ENCODE results near the gene APOC1. TPM values are rescaled to one million over a fixed set of nuclear protein-coding genes. Genes with fewer than 3 reads are reported as not detected.

The APOC1 gene
- total and polyA plus RNA-seq, 3 donors from 2014 or later: 9.4 to 43.9 (median 42.9) TPM

DNA sequence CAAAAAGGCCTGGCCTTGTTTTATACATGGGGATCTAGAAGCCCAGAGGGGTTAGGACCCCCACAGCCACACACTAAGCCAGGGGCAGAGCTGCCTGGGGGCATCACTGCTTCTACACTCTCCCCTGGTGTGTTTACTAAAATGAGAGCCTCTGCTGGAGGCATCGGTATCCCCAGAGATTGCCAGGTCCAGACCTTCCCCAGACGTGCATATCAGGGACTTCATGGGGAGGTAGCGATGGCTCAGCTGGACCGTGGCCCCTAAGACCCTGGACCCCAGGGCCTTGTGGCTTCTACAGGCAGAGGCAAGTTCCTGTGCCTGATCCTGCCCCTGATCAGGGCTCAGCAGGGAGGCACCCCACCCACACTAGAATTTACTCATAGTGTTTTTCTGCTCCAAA is 54.3 kb downstream of the APOC1 start:
- Histone ChIP-seq H3K4me3 (no peak overlapping the region), H3K9me3 (no peaks in the 10 kb centered on the region), H3K27me3 (no peaks in the 10 kb centered on the region), H3K27ac (no peak overlapping the region), H3K36me3 (ENCODE audit: low read depth, missing control alignments) (no peaks in the 10 kb centered on the region), H3K4me1 (no peaks in the 10 kb centered on the region)
- DNase-seq: no peak
- intact Hi-C loops (cut with DNase I; ENCODE audit: low total_unique reads): no loop called here
- WGBS, 2 donors: 80 to 92% methylated on average over 3 to 4 of the region's 4 CpGs
- TF ChIP-seq, protein P1, sequence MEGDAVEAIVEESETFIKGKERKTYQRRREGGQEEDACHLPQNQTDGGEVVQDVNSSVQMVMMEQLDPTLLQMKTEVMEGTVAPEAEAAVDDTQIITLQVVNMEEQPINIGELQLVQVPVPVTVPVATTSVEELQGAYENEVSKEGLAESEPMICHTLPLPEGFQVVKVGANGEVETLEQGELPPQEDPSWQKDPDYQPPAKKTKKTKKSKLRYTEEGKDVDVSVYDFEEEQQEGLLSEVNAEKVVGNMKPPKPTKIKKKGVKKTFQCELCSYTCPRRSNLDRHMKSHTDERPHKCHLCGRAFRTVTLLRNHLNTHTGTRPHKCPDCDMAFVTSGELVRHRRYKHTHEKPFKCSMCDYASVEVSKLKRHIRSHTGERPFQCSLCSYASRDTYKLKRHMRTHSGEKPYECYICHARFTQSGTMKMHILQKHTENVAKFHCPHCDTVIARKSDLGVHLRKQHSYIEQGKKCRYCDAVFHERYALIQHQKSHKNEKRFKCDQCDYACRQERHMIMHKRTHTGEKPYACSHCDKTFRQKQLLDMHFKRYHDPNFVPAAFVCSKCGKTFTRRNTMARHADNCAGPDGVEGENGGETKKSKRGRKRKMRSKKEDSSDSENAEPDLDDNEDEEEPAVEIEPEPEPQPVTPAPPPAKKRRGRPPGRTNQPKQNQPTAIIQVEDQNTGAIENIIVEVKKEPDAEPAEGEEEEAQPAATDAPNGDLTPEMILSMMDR (IDR thresholded peaks at IDR 0.05): no peak
- no peak for TF ChIP-seq POLR2A (IDR thresholded peaks at IDR 0.05)

Other genes with a start within 250 kb of the APOC1 start
- gene CEACAM19, start 243.1 kb upstream of the APOC1 start, total RNA-seq: 10 to 100 TPM in 1 of 2 donors, 1 to 10 TPM in 1; 9.9 to 11.2 TPM
- 14.7 TPM for gene CEACAM19, start 243.1 kb upstream of the APOC1 start, polyA plus RNA-seq (ENCODE audit: insufficient read depth, low read depth, low replicate concordance)
- under 1 TPM in 1 of 2 donors, not detected in 1; 0.50 TPM for gene CEACAM16, start 215.5 kb upstream of the APOC1 start, total RNA-seq
- gene CEACAM16, start 215.5 kb upstream of the APOC1 start, polyA plus RNA-seq (ENCODE audit: insufficient read depth, low read depth, low replicate concordance): not detected
- gene BCL3, start 165.9 kb upstream of the APOC1 start, total RNA-seq: 10 to 100 TPM; 31.7 to 38.1 TPM
- 15.5 TPM for gene BCL3, start 165.9 kb upstream of the APOC1 start, polyA plus RNA-seq (ENCODE audit: insufficient read depth, low read depth, low replicate concordance)
- 1 to 10 TPM; 4.9 to 6.9 TPM for gene CBLC, start 136.7 kb upstream of the APOC1 start, total RNA-seq
- gene CBLC, start 136.7 kb upstream of the APOC1 start, polyA plus RNA-seq (ENCODE audit: insufficient read depth, low read depth, low replicate concordance): 1.9 TPM
- 100 to 1,000 TPM in 1 of 2 donors, 10 to 100 TPM in 1; 67.8 to 128 TPM for gene BCAM, start 105.5 kb upstream of the APOC1 start, total RNA-seq
- 113 TPM for gene BCAM, start 105.5 kb upstream of the APOC1 start, polyA plus RNA-seq (ENCODE audit: insufficient read depth, low read depth, low replicate concordance)
- 100 to 1,000 TPM; 268 to 278 TPM for gene NECTIN2, start 68.3 kb upstream of the APOC1 start, total RNA-seq
- 158 TPM for gene NECTIN2, start 68.3 kb upstream of the APOC1 start, polyA plus RNA-seq (ENCODE audit: insufficient read depth, low read depth, low replicate concordance)
- gene TOMM40, start 23.4 kb upstream of the APOC1 start, total RNA-seq: 10 to 100 TPM; 54.7 to 67.3 TPM
- gene TOMM40, start 23.4 kb upstream of the APOC1 start, polyA plus RNA-seq (ENCODE audit: insufficient read depth, low read depth, low replicate concordance): 43.1 TPM
- gene APOE, start 8.8 kb upstream of the APOC1 start, total RNA-seq: 100 to 1,000 TPM; 215 to 494 TPM
- 185 TPM for gene APOE, start 8.8 kb upstream of the APOC1 start, polyA plus RNA-seq (ENCODE audit: insufficient read depth, low read depth, low replicate concordance)
- not detected for gene APOC4, start 27.6 kb downstream of the APOC1 start, total RNA-seq
- not detected for gene APOC4, start 27.6 kb downstream of the APOC1 start, polyA plus RNA-seq (ENCODE audit: insufficient read depth, low read depth, low replicate concordance)
- 1 to 10 TPM; 1.1 to 1.2 TPM for gene APOC2, start 31.4 kb downstream of the APOC1 start, total RNA-seq
- 2.9 TPM for gene APOC2, start 31.4 kb downstream of the APOC1 start, polyA plus RNA-seq (ENCODE audit: insufficient read depth, low read depth, low replicate concordance)
- 100 to 1,000 TPM; 198 to 204 TPM for gene CLPTM1, start 40.8 kb downstream of the APOC1 start, total RNA-seq
- gene CLPTM1, start 40.8 kb downstream of the APOC1 start, polyA plus RNA-seq (ENCODE audit: insufficient read depth, low read depth, low replicate concordance): 179 TPM
- 1 to 10 TPM; 9.1 to 9.7 TPM for gene RELB, start 86.9 kb downstream of the APOC1 start, total RNA-seq
- gene RELB, start 86.9 kb downstream of the APOC1 start, polyA plus RNA-seq (ENCODE audit: insufficient read depth, low read depth, low replicate concordance): 10.1 TPM
- gene CLASRP, start 124.4 kb downstream of the APOC1 start, total RNA-seq: 100 to 1,000 TPM; 113 to 132 TPM
- 76.1 TPM for gene CLASRP, start 124.4 kb downstream of the APOC1 start, polyA plus RNA-seq (ENCODE audit: insufficient read depth, low read depth, low replicate concordance)
- 1 to 10 TPM; 5.8 to 6.7 TPM for gene ZNF296, start 161.9 kb downstream of the APOC1 start, total RNA-seq
- 3.0 TPM for gene ZNF296, start 161.9 kb downstream of the APOC1 start, polyA plus RNA-seq (ENCODE audit: insufficient read depth, low read depth, low replicate concordance)
- gene GEMIN7, start 164.7 kb downstream of the APOC1 start, total RNA-seq: 10 to 100 TPM in 1 of 2 donors, 1 to 10 TPM in 1; 7.6 to 13.5 TPM
- gene GEMIN7, start 164.7 kb downstream of the APOC1 start, polyA plus RNA-seq (ENCODE audit: insufficient read depth, low read depth, low replicate concordance): 9.7 TPM
- 10 to 100 TPM; 82.5 to 83.0 TPM for gene PPP1R37, start 178.6 kb downstream of the APOC1 start, total RNA-seq
- gene PPP1R37, start 178.6 kb downstream of the APOC1 start, polyA plus RNA-seq (ENCODE audit: insufficient read depth, low read depth, low replicate concordance): 28.5 TPM
- 1 to 10 TPM; 1.3 to 4.2 TPM for gene NKPD1, start 246.4 kb downstream of the APOC1 start, total RNA-seq
- gene NKPD1, start 246.4 kb downstream of the APOC1 start, polyA plus RNA-seq (ENCODE audit: insufficient read depth, low read depth, low replicate concordance): 1.0 TPM